Stimulated activated naive CD8-positive, alpha-beta T cell treated with anti-CD3 and anti-CD28 coated beads, Interleukin-15, Interleukin-2, amounts not matched to agents 100 ng/mL and 50 ng/mL, for 24 hours (primary cell): ENCODE data around the gene TMEFF2.

ENCODE experiments used
- H3K27ac Mint-ChIP-seq: one replicate; pipeline ENCODE4 v1.8.0; 2021; ENCODE audit warnings: mild to moderate bottlenecking, mixed read lengths
- H3K27me3 Mint-ChIP-seq: one replicate; pipeline ENCODE4 v1.8.0; 2021; ENCODE audit warnings: mixed read lengths
- H3K36me3 Mint-ChIP-seq: one replicate; pipeline ENCODE4 v1.8.0; 2021; ENCODE audit warnings: low read depth, mixed read lengths
- H3K4me1 Mint-ChIP-seq: one replicate; pipeline ENCODE4 v1.8.0; 2021; ENCODE audit warnings: low read depth, mixed read lengths
- H3K4me3 Mint-ChIP-seq: one replicate; pipeline ENCODE4 v1.8.0; 2021; ENCODE audit warnings: mild to moderate bottlenecking, mixed read lengths
- H3K9me3 Mint-ChIP-seq: one replicate; pipeline ENCODE4 v1.8.0; 2021; ENCODE audit warnings: mixed read lengths

The TMEFF2 gene

DNA sequence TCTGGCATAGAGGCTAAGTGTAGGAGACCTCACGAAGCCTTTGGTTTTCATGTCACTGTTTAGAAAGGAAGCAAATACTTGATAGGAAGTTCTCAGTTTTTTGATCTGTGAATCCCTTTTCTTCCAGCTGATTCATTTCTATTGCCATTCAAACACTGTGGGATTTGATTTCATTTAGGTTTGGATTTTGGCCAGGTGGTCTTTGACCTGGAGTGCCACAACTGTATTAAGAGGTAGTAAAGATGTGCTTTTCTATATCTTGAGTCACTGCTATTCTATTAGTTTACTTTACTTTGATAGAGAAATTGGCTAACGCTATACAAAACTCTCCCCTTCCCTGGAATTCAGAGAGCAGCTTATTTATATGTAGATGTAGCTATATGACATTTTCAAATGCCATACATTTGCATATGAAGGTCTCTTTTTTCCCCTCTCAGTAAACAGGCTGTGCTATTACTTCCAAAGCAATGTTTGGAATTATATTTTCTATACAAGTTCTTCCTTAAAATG is 215.5 kb downstream of the TMEFF2 start:
- peaks cover 3% of the 10 kb centered on the region for H3K27me3 Mint-ChIP-seq
- H3K4me1 Mint-ChIP-seq: no peaks in the 10 kb centered on the region
- no peaks in the 10 kb centered on the region for H3K36me3 Mint-ChIP-seq
- no peak overlapping the region for H3K27ac Mint-ChIP-seq
- H3K9me3 Mint-ChIP-seq: no peaks in the 10 kb centered on the region
- H3K4me3 Mint-ChIP-seq: no peak overlapping the region

DNA sequence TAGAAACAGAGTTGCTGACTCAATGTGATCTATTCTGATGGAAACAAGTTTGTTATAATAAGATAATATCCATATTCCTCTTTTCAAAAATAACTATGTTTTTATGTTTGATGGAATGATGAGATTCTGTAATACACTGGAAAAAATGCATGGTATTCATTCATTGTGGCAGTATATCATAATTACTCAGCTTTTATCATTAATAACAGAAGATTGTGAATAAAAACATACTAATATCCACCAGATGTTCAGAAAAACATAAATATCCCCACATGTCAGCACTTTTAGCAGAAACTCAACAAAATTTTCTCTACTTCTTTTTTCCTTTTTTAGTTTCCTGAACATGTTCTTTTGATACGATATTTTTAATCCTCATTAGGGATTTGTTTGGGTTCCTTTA is 217.0 kb downstream of the TMEFF2 start:
- no peaks in the 10 kb centered on the region for H3K9me3 Mint-ChIP-seq
- H3K4me1 Mint-ChIP-seq: no peaks in the 10 kb centered on the region
- peaks cover 3% of the 10 kb centered on the region for H3K27me3 Mint-ChIP-seq
- no peaks in the 10 kb centered on the region for H3K36me3 Mint-ChIP-seq
- H3K27ac Mint-ChIP-seq: no peak overlapping the region
- no peak overlapping the region for H3K4me3 Mint-ChIP-seq

DNA sequence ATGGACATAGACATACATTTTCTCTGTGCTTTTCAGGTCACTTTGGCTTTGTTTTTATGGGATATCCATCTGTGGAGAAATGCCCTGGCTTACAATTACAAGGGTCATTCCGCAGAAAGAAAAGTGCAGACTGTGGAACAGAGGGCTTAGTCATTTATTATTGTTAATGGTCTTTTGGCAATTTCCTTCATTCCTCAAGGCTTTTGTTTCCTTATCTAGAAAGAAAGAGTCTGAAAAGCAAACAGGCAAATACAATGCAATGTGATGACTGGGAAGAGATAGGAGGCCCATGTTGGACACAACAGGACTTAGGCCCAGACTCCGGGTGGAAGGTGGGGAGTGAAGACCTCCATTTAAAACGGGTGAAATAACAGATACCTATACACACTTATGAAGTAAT is 218.3 kb downstream of the TMEFF2 start:
- H3K4me1 Mint-ChIP-seq: no peaks in the 10 kb centered on the region
- H3K27me3 Mint-ChIP-seq: peaks cover 7% of the 10 kb centered on the region
- H3K9me3 Mint-ChIP-seq: no peaks in the 10 kb centered on the region
- no peak overlapping the region for H3K27ac Mint-ChIP-seq
- no peak overlapping the region for H3K4me3 Mint-ChIP-seq
- no peaks in the 10 kb centered on the region for H3K36me3 Mint-ChIP-seq

DNA sequence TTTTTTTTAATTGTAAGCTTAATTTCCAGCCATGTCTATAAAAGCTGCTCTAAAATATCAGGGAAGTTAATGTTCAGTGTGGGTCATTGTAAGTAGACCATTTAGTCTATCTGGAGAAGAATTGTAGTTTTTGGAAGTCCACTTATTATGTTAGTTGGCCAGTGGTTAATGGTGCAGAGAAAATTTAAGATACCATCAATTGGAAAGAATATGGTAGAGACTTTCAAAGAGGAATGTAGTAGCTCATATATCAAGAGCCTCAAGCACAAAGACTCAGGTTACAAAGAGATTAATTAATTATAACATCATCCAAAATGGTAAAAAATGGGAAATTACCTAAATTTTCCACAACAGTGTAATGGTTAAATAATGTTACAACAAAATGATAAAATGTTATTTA is 220.1 kb downstream of the TMEFF2 start:
- Mint-ChIP-seq H3K27me3 (peaks cover 7% of the 10 kb centered on the region), H3K4me3 (no peak overlapping the region), H3K27ac (no peak overlapping the region), H3K9me3 (no peaks in the 10 kb centered on the region), H3K36me3 (no peaks in the 10 kb centered on the region), H3K4me1 (no peaks in the 10 kb centered on the region)

DNA sequence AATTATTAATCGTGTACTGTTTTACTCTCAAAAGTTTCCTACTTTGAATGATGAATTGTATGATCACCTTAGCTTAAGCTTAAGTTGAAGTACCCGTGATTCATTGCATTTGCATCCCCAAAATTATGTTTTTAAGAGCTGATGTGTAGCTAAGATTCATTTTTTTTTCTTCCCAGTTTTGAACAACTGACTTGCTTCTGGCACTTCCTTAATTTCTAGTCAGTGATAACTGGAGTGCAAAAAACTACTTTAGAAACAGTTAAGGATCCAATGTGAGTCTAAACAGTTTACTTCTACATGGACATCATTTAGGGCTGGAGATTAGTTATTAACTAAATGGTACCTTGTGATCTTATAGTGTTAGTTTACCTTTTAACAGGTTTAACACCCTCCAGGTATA is 223.9 kb downstream of the TMEFF2 start:
- H3K4me1 Mint-ChIP-seq: no peaks in the 10 kb centered on the region
- no peaks in the 10 kb centered on the region for H3K36me3 Mint-ChIP-seq
- H3K27me3 Mint-ChIP-seq: peaks cover 7% of the 10 kb centered on the region
- H3K27ac Mint-ChIP-seq: no peak overlapping the region
- no peaks in the 10 kb centered on the region for H3K9me3 Mint-ChIP-seq
- no peak overlapping the region for H3K4me3 Mint-ChIP-seq

DNA sequence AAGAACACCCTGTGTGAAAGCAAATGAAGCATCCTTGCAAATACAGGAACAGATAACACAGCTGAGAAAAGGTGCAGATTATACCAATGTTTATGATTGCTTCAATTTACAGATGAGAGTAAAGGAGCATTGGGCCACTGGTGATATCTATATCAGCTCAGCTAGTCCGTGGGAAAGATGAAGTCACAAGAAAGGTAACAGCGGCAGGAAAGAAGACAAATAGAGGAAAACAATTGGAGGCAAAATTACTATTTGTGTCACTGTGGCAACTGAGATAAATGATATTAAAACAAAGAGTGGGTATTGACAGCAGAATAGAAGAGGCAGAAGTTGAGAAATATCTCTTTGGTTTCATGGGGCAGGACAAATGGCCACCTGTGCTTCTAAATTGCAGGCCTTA is 226.6 kb downstream of the TMEFF2 start:
- no peaks in the 10 kb centered on the region for H3K9me3 Mint-ChIP-seq
- no peaks in the 10 kb centered on the region for H3K36me3 Mint-ChIP-seq
- no peak overlapping the region for H3K4me3 Mint-ChIP-seq
- H3K27me3 Mint-ChIP-seq: peaks cover 7% of the 10 kb centered on the region
- H3K4me1 Mint-ChIP-seq: no peaks in the 10 kb centered on the region
- H3K27ac Mint-ChIP-seq: no peak overlapping the region

DNA sequence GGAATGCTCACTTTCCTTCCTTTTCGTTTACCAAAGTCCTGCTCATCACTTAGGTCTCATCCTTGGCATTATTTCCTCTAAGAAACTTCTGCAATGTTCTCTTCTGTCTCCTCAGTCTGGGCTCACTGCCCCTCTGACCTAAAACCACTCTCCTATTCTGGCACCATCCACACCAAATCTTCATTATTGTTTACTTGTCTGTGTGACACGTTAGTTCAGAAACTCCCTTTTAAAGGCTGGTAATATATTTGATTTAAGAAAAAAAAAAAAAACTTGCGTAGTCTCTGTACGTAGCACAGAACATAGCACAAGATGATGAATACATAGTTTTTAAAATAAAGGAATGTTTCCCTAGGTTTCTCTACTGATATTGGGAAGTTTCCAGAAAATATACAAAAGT is 229.0 kb downstream of the TMEFF2 start:
- Mint-ChIP-seq H3K27ac (no peak overlapping the region), H3K36me3 (no peaks in the 10 kb centered on the region), H3K4me3 (no peak overlapping the region), H3K9me3 (no peaks in the 10 kb centered on the region), H3K4me1 (no peaks in the 10 kb centered on the region), H3K27me3 (peaks cover 4% of the 10 kb centered on the region)

DNA sequence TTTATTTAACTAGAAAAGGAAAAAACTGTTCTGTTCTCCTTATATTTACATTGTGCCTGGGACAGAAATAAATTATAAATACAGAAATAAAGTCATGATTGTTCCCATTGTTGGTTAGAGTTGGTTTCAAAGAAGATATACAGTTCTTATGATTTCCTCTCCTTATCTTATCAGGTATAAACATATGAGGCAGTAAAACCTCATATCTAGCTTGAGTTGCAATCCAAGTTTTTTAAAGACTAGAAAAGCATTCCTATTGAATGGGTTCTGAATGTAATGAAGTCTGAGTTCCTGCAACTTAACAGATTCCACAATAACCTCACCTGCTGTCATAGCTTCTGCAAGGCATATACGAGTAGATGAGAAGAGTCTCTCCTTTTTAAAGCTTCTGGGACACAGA is 233.2 kb downstream of the TMEFF2 start:
- peaks cover 11% of the 10 kb centered on the region for H3K27me3 Mint-ChIP-seq

DNA sequence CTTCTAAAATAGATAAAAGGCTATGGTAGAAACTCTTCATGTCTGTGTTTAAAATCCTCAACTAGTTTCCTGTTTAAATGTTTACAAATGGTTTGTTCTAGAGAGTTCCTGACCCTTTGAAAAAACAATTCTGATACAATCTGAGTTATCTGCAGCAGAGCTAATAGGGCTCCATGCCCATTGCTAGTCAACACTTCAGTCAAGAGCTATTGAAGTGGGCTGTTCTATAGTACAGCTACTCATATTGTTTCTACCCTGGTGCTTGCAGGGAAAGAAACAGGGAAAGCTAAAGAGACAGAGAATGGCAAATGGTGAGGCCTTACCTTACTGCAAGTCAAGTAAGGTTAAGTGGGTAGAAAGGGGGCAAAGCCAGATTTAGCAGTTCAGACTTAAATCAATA is 235.5 kb downstream of the TMEFF2 start:
- no peaks in the 10 kb centered on the region for H3K36me3 Mint-ChIP-seq
- H3K4me1 Mint-ChIP-seq: no peaks in the 10 kb centered on the region
- H3K9me3 Mint-ChIP-seq: no peaks in the 10 kb centered on the region
- no peak overlapping the region for H3K4me3 Mint-ChIP-seq
- H3K27me3 Mint-ChIP-seq: peaks cover 11% of the 10 kb centered on the region
- H3K27ac Mint-ChIP-seq: no peak overlapping the region

More for the DNA sequence above, 233.2 kb downstream of the TMEFF2 start:
- H3K9me3 Mint-ChIP-seq: no peaks in the 10 kb centered on the region
- H3K27ac Mint-ChIP-seq: no peak overlapping the region
- no peak overlapping the region for H3K4me3 Mint-ChIP-seq
- no peaks in the 10 kb centered on the region for H3K4me1 Mint-ChIP-seq
- H3K36me3 Mint-ChIP-seq: no peaks in the 10 kb centered on the region

DNA sequence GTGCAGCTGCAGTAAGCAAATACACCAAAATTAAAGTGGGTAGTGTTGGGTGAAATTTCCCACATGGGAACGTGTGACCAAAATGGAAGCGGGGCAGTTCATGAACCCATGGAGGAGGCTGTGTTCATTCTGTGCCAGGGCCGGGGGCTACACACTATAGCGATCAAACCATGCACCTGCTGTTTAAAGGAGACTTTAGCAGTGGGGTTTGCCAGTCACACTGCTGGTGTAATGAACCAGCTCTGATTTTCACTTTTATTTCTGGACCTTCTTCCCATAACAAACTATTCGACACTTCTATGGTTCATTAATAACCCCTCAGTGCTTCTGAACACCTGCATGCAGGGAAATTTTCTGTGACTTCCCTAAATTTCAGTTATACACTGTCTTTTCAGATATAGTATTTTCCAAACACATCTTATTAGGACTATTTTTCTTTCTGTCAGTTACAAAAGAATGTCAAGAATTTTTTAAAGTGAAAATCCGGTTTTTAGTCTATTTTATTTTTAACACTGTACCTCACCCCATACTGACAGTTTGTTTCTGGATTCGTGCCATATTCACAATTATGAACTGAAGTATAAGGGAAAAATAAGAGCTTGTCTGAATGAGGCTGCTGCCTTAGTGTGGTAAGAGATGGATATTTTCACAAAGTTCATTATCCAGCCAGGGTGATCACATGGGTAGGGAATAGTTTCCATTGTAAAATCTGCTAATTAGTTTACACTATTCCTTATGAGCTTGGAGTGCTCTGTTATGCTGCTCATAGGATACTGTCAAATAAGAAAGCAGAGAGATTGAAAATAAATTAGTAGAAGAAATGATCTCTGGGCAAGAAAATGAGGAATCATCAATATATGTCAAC is 236.5 kb downstream of the TMEFF2 start:
- Mint-ChIP-seq H3K27me3 (peaks cover 11% of the 10 kb centered on the region), H3K4me1 (no peaks in the 10 kb centered on the region), H3K9me3 (no peaks in the 10 kb centered on the region), H3K4me3 (no peak overlapping the region), H3K36me3 (no peaks in the 10 kb centered on the region), H3K27ac (no peak overlapping the region)

DNA sequence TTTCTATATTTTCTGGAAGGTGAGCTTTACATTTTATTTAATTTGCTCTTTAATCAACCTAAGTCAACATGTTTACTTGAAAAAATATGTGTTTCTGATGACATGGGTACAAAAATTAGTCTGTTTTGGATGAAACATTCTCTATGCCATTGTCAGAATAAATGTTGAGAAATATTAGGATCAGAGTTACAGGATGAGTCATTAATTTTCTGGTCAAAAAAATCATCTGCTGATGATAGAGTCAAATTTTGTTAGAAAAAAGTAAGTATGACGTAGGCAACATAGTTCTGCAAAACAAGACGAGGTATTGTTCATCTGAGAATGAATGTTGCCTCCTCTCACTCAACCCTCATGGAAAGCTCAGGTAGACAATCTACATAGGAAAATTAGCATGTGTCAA is 240.3 kb downstream of the TMEFF2 start:
- Mint-ChIP-seq H3K4me3 (no peak overlapping the region), H3K36me3 (no peaks in the 10 kb centered on the region), H3K4me1 (no peaks in the 10 kb centered on the region), H3K27ac (no peak overlapping the region), H3K9me3 (no peaks in the 10 kb centered on the region), H3K27me3 (peaks cover 14% of the 10 kb centered on the region)

DNA sequence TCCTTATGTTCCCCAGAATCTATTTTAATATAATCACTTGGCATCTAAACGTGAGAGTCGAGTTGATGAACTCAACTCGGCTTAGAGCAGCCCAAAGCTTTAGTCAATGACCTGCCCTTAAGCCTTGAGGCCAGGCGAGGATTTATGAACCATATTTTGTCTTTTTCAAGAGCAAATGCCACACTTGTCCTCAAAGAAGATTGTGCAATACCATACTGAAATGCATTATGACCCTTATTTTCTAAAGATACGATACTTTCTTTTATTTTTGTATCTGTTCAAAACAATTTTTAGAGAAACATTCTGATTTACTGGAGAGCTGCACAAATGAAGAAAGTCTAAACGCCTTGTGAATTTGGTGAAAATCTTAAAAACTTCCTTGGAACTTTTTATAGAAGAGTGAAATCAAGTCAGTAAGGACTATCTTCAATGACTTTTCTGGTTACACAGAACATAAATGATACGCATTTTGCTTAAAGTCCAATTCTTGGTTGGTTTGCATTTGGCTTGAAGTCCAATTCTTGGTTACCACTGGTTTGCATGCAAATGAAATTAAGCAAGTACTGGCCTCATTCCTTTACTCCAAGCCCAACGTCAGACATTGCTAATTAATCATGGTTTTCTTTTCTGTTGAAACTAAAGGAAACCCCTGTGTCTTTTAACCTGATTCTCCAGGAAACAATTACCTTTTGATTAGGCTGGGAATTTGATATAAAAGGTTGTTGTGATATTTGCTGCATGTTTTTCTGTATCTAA is 242.0 kb downstream of the TMEFF2 start:
- Mint-ChIP-seq H3K27me3 (peaks cover 9% of the 10 kb centered on the region), H3K4me3 (no peak overlapping the region), H3K36me3 (no peaks in the 10 kb centered on the region), H3K9me3 (no peaks in the 10 kb centered on the region), H3K27ac (no peak overlapping the region), H3K4me1 (no peaks in the 10 kb centered on the region)

DNA sequence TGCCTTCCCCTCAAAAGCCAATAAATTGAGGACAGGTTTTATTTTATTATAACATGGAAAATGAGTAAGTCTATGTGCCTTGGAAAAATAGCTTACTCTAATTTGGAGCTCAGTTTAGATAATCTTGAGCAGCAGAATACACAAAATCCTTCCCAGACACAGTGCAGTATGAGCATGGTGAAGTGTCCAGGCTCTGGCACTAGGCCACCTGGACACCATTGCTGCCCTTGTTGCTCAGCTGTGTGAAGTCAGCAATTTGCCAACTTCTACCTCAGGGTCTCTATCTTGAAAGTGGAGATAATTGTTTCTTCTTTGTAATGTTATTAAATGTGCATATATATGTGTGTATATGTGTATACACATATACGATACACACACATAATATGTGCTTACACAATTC is 242.9 kb downstream of the TMEFF2 start:
- Mint-ChIP-seq H3K4me3 (no peak overlapping the region), H3K27me3 (peaks cover 12% of the 10 kb centered on the region), H3K27ac (no peak overlapping the region), H3K36me3 (no peaks in the 10 kb centered on the region), H3K9me3 (no peaks in the 10 kb centered on the region), H3K4me1 (no peaks in the 10 kb centered on the region)

DNA sequence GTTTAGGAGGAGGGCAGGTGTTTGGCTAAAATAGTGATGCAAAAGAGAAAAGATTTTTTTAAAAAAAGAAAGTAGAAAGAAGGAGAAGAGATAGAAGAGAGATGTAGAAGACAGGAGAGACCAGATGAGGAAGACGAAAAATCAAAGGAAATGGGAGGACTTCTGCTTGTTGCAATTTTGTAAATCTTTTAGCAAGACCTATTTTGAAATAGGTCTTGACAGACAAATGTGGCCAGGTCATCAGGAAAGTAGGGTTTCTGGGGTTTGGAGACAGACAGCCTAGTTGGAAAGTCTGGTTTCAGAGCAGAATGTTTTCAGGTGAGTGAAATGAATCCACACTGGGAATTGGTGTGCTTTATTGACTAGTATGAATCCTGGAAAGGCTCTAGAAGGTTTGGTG is 243.4 kb downstream of the TMEFF2 start:
- H3K27me3 Mint-ChIP-seq: peaks cover 11% of the 10 kb centered on the region
- H3K4me3 Mint-ChIP-seq: no peak overlapping the region
- H3K4me1 Mint-ChIP-seq: no peaks in the 10 kb centered on the region
- no peaks in the 10 kb centered on the region for H3K9me3 Mint-ChIP-seq
- no peak overlapping the region for H3K27ac Mint-ChIP-seq
- H3K36me3 Mint-ChIP-seq: no peaks in the 10 kb centered on the region

DNA sequence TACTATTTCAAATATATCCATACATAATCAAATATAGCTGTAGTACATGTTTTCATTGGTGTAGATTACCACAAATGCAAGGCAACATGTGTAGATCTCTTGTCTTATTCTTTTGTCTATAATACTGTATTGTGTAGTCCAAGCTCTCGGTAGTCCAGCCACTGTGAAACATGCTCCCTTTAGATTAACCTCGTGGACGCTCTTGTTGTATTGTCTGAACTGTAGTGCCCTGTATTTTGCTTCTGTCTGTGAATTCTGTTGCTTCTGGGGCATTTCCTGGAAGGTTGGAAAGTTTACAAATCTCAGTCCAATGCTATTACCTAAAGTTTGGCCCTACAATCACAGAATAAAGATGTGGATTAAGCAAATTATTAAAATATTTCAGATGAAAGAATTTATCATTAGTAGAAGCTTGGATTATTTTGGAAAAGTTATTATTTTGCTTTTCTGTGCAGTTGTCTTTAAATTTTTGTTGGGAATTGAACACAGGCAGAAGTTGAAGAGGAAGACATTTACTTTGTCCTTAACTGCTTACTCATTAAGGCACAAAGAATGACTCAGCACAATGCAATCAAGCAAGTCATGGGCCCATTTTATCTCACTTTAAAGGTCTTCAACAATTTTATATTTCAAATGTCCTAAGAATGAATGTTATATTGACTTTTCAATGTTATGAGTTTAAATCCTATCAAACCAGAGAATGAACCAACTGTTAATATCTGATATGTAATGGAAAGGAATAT is 244.4 kb downstream of the TMEFF2 start:
- Mint-ChIP-seq H3K4me3 (no peak overlapping the region), H3K4me1 (no peaks in the 10 kb centered on the region), H3K27ac (no peak overlapping the region), H3K9me3 (no peaks in the 10 kb centered on the region), H3K36me3 (no peaks in the 10 kb centered on the region), H3K27me3 (peaks cover 8% of the 10 kb centered on the region)
